Stomach smooth muscle (tissue), 2 donors: ENCODE data around the gene MED28.

Source experiments
- H3K27ac ChIP-seq: one replicate; pipeline ENCODE4 v1.7.0; 2013; ENCODE audit warnings: mild to moderate bottlenecking, low read length, inconsistent platforms
- H3K27me3 ChIP-seq, 2 donors: one replicate each; pipeline ENCODE4 v1.7.0; 2013; ENCODE audit warnings: low read length in 2 of 2; ENCODE audit not compliant: insufficient read depth in 2 of 2, control insufficient read depth in 1 of 2
- H3K36me3 ChIP-seq, 2 donors: one replicate each; pipeline ENCODE4 v1.7.0; 2013; ENCODE audit warnings: low read length in 2 of 2; ENCODE audit not compliant: control insufficient read depth in 2 of 2, insufficient read depth in 2 of 2
- H3K4me1 ChIP-seq: one replicate; pipeline ENCODE4 v1.7.0; 2013; ENCODE audit warnings: low read length; ENCODE audit not compliant: control insufficient read depth, insufficient read depth
- H3K4me3 ChIP-seq, 2 donors: one replicate each; pipeline ENCODE4 v1.7.0; 2013; ENCODE audit warnings: low read length in 2 of 2
- H3K9ac ChIP-seq, 2 donors: one replicate each; pipeline ENCODE4 v1.7.0; 2013; ENCODE audit warnings: low read length in 2 of 2, mild to moderate bottlenecking in 1 of 2
- H3K9me3 ChIP-seq, 2 donors: one replicate each; pipeline ENCODE4 v1.7.0; 2013; ENCODE audit warnings: low read length in 2 of 2; ENCODE audit not compliant: control insufficient read depth in 2 of 2
- donor health status: healthy.
- donor health status: Pancreatic carcinoma.

Gene MED28

DNA sequence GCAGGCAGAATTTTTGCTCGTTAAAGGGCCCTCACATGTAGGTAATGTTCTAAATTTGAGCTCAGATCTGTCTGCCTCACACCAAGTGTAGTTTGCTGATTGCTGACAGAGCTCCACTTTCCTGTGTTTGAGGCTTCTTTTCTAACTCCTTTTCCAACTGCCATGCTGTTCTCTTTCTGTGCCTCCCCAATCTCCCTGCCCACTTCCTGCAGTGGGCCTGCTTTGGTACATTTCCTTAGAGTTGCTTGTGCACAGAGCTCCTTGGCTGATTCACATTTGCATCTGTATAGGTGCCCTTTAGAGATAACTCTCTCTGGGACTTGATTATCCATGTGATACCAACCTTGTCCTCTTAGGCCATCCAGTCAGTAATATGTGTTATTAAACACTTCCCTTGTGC is 4.5 kb downstream of the MED28 start:
- H3K9ac ChIP-seq, result no peak overlapping the region
- H3K4me1 ChIP-seq, result peaks cover 27% of the 10 kb centered on the region
- no peak overlapping the region for H3K27ac ChIP-seq
- H3K9me3 ChIP-seq, result no peaks in the 10 kb centered on the region
- H3K36me3 ChIP-seq, result peaks cover 32 to 34% of the 10 kb centered on the region in 2 donors
- no peak overlapping the region for H3K4me3 ChIP-seq
- H3K27me3 ChIP-seq, result no peaks in the 10 kb centered on the region

- Histone ChIP-seq H3K36me3 (peaks cover 38 to 41% of the 10 kb centered on the region in 2 donors), H3K27me3 (no peaks in the 10 kb centered on the region), H3K4me3 (no peak overlapping the region), H3K27ac (no peak overlapping the region), H3K9ac (no peak overlapping the region), H3K9me3 (no peaks in the 10 kb centered on the region), H3K4me1 (peaks cover 25% of the 10 kb centered on the region)
These were observed 5.1 kb downstream of the MED28 start for GRCh38 chr4:17619416-17620105.

- Histone ChIP-seq H3K9ac (no peak overlapping the region), H3K36me3 (peaks cover 62 to 74% of the 10 kb centered on the region in 2 donors), H3K27me3 (no peaks in the 10 kb centered on the region), H3K9me3 (no peaks in the 10 kb centered on the region), H3K4me1 (peaks cover 9% of the 10 kb centered on the region), H3K27ac (no peak overlapping the region), H3K4me3 (no peak overlapping the region)
These were observed 9.1 kb downstream of the MED28 start for GRCh38 chr4:17623451-17624001.

GRCh38 chr4:17624821-17625220 is 10.4 kb downstream of the MED28 start:
- Histone ChIP-seq H3K9me3 (no peaks in the 10 kb centered on the region), H3K4me1 (no peaks in the 10 kb centered on the region), H3K9ac (no peak overlapping the region), H3K36me3 (peaks cover 62 to 78% of the 10 kb centered on the region in 2 donors), H3K27ac (no peak overlapping the region), H3K4me3 (no peak overlapping the region), H3K27me3 (no peaks in the 10 kb centered on the region)

DNA sequence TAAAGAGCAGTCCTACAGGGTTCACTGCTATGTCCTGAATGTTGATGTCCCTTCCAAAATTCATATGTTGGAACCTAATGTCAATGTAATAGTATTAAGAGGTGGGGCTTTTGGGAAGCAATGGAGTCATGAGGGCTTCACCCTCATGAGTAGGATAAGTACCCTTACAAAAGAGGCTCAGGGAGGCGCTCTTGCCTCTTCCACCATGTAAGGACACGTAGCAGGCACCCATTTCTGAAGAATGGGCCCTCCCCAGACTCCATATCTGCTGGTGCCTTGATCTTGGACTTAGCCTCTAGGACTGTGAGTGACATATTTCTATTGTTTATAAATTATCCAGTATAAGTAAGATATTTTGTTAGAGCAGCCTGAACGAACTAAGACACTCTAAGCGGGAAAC is 15.8 kb downstream of the MED28 start:
- Histone ChIP-seq H3K36me3 (peaks cover 48% of the 10 kb centered on the region in 2 donors), H3K27me3 (no peaks in the 10 kb centered on the region), H3K27ac (no peak overlapping the region), H3K9ac (no peak overlapping the region), H3K4me1 (no peaks in the 10 kb centered on the region), H3K9me3 (no peaks in the 10 kb centered on the region), H3K4me3 (no peak overlapping the region)

- H3K9me3 ChIP-seq, result no peaks in the 10 kb centered on the region
- no peak overlapping the region for H3K4me3 ChIP-seq
- H3K36me3 ChIP-seq, result peaks cover 21 to 27% of the 10 kb centered on the region in 2 donors
- no peak overlapping the region for H3K9ac ChIP-seq
- H3K27me3 ChIP-seq, result no peaks in the 10 kb centered on the region
- H3K27ac ChIP-seq, result no peak overlapping the region
- no peaks in the 10 kb centered on the region for H3K4me1 ChIP-seq
These were observed 19.2 kb downstream of the MED28 start for GRCh38 chr4:17633600-17633999.

DNA sequence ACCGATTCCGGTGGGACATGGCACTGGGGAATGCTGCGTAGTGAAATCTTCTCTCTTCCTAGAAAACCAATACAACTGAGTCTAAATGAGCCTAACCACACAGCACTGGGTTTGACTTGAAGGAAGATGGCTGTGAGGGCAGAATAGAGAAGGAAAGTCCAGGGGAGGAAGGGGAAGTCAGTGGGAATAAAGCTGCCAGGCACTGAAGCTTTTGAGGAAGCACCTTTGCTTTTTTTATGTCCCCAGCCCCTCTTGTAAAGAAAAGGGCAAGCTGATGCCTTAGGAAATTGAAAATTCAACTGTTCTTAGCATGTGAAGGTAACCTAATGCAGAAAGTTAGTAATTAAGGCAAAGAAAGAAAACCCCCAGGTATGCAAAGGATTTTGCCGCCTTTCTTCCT is 20.6 kb downstream of the MED28 start:
- Histone ChIP-seq H3K27me3 (no peaks in the 10 kb centered on the region), H3K4me3 (no peak overlapping the region), H3K9ac (no peak overlapping the region), H3K36me3 (peaks cover 10 to 19% of the 10 kb centered on the region in 2 donors), H3K9me3 (no peaks in the 10 kb centered on the region), H3K4me1 (no peaks in the 10 kb centered on the region), H3K27ac (no peak overlapping the region)

DNA sequence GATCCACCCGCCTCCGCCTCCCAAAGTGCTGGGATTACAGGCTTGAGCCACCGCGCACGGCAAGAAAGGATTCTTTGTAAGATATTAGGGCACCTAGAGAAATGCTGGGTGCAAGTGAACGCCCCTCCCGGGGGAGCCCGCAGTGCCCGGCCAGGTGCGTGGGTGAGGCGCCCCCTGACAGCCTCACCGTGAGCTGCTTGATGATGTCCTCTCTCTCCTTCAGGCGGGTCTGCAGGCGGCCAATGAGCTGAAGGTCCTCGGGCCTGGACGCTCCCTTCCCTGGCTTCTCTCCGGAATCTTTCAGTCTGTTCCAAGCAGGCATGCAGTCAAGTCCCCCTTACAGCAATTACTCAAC is 21.9 kb downstream of the MED28 start:
- no peaks in the 10 kb centered on the region for H3K4me1 ChIP-seq
- no peak overlapping the region for H3K27ac ChIP-seq
- H3K36me3 ChIP-seq, result peaks cover 10 to 13% of the 10 kb centered on the region in 2 donors
- H3K9ac ChIP-seq, result no peak overlapping the region
- no peaks in the 10 kb centered on the region for H3K27me3 ChIP-seq
- H3K4me3 ChIP-seq, result no peak overlapping the region
- no peaks in the 10 kb centered on the region for H3K9me3 ChIP-seq

- Histone ChIP-seq H3K36me3 (peaks cover 6 to 13% of the 10 kb centered on the region in 2 donors), H3K27ac (no peak overlapping the region), H3K9ac (no peak overlapping the region), H3K4me1 (no peaks in the 10 kb centered on the region), H3K27me3 (no peaks in the 10 kb centered on the region), H3K9me3 (no peaks in the 10 kb centered on the region), H3K4me3 (no peak overlapping the region)
These were observed 22.5 kb downstream of the MED28 start for GRCh38 chr4:17636696-17637622.

- Histone ChIP-seq H3K27me3 (peaks cover 0 to 11% of the 10 kb centered on the region in 2 donors), H3K36me3 (peaks cover 0 to 9% of the 10 kb centered on the region in 2 donors), H3K27ac (no peak overlapping the region), H3K4me1 (no peaks in the 10 kb centered on the region), H3K9ac (no peak overlapping the region), H3K9me3 (no peaks in the 10 kb centered on the region), H3K4me3 (no peak overlapping the region)
These were observed 24.7 kb downstream of the MED28 start for GRCh38 chr4:17639136-17639535.
